Spleen (tissue), 7 donors: Measurements from ENCODE around the gene SKI.

Source experiments
- CTCF ChIP-seq, 11 experiments: fragments of 200-600 bp in 7 of 11; fragments of 450-650 bp in 4 of 11; sonication (generic) in 4 of 11; IDR thresholded peaks in 8 of 11; conservative IDR thresholded peaks in 3 of 11; 1 replicate in 7 of 11; 2 replicates in 4 of 11; pipeline versions ENCODE4 v1.4.0 to v1.8.0; 2016 to 2021; ENCODE audit warnings: antibody characterized with exemption in 11 of 11, inconsistent platforms in 4 of 11, mild to moderate bottlenecking in 1 of 11
- POLR2A ChIP-seq, 3 donors: fragments of 450-650 bp; IDR thresholded peaks; one replicate each; pipeline ENCODE4 v1.5.1; 2017; ENCODE audit warnings: antibody characterized with exemption in 3 of 3, mild to moderate bottlenecking in 1 of 3
- POLR2AphosphoS5 ChIP-seq, 3 donors: sonication (generic); formaldehyde crosslinking; IDR thresholded peaks; one replicate each; pipeline ENCODE4 v1.5.1; 2017; ENCODE audit warnings: antibody characterized with exemption in 3 of 3
- donor health status: DM: no; HTN: no; CAD: no; lungs with moderate emphysema.
- donor health status: DM: no; HTN: no; CAD: no.
- donor health status: DM: no; HTN: no; CAD: no.

DNA sequence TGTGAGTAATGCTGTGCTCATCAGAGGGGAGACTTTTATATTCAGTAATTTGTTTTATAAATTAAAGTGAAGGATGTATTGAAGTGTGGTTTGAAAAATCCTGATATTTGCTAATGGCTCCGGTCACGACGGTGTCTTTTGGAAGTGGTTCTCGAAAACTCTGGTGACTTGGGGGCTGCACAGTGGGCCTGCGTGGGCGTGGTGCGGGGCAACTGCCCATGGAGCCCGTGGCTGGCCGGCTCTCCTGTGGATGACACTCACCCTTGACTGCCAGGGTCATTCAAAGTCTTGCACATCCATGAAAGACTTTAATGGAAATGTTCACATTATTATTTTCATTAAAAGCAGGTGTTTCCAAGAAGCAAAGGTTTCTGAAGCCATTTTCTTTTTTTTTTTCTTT is 41.2 kb upstream of the SKI start:
- no peak for TF ChIP-seq POLR2A (IDR thresholded peaks at IDR 0.05)
- TF ChIP-seq CTCF (IDR thresholded peaks at IDR 0.05 in 8 of 11, conservative IDR thresholded peaks at IDR 0.05 in 3 of 11) = no peak
- TF ChIP-seq POLR2AphosphoS5 (IDR thresholded peaks at IDR 0.05) = no peak
